PC-3 (cell line): ENCODE measurements around the gene ALPK3. TPM values are rescaled to one million over a fixed set of nuclear protein-coding genes. Genes with fewer than 3 reads are reported as not detected.

ENCODE experiments used
- ATAC-seq: fragments of 200-7000 bp; cut with Tn5 transposase; 2 replicates; pipeline ENCODE4 v1.9.1; 2020; ENCODE audit warnings: mild to moderate bottlenecking, moderate library complexity
- BruUV-seq: library from RNA; stranded (reverse); fragments of 400-500 nt; replicated peaks from 2 replicates; lab custom pipeline; 2021; lab: Mats Ljungman, UMichigan
- CTCF ChIA-PET: fragments of 300-600 bp; sonication (Branson Sonifier 250); formaldehyde crosslinking; loops from one replicate; lab custom pipeline; 2022; ENCODE audit warnings: antibody characterized with exemption; lab: Charles Lee
- POLR2A ChIA-PET: fragments of 300-600 bp; sonication (Branson Sonifier 250); formaldehyde crosslinking; loops from one replicate; lab custom pipeline; 2022; ENCODE audit warnings: antibody characterized with exemption; ENCODE audit not compliant: unreplicated experiment; lab: Charles Lee
- DNase-seq: peaks from one replicate; pipeline ENCODE4 v3.0.0-alpha.2; 2015
- H2AFZ ChIP-seq: fragments of 300-600 bp; sonication (generic); 2 replicates; pipeline ENCODE4 v1.6.0; 2016; ENCODE audit warnings: antibody characterized with exemption, low read length
- H3F3A ChIP-seq: fragments of 300-600 bp; sonication (generic); one replicate; pipeline ENCODE4 v1.6.0; 2017; ENCODE audit warnings: antibody characterized with exemption, low read length, control low read depth, mild to moderate bottlenecking; ENCODE audit not compliant: unreplicated experiment
- H3K27ac ChIP-seq: fragments of 300-600 bp; sonication (generic); 2 replicates; pipeline ENCODE4 v1.5.1; 2016; ENCODE audit warnings: mild to moderate bottlenecking, low read length
- H3K27me3 ChIP-seq: fragments of 300-600 bp; sonication (generic); 2 replicates; pipeline ENCODE4 v1.6.1; 2016; ENCODE audit warnings: low read length, mixed read lengths
- H3K36me3 ChIP-seq: fragments of 300-600 bp; sonication (generic); 2 replicates; pipeline ENCODE4 v1.6.1; 2016; ENCODE audit warnings: low read depth, mixed run types, low read length, mixed read lengths
- H3K4me1 ChIP-seq: fragments of 300-600 bp; sonication (generic); 2 replicates; pipeline ENCODE4 v1.5.1; 2016; ENCODE audit warnings: low read length; ENCODE audit not compliant: insufficient read depth
- H3K4me2 ChIP-seq: fragments of 300-600 bp; sonication (generic); 2 replicates; pipeline ENCODE4 v1.6.0; 2016; ENCODE audit warnings: low read length
- H3K4me3 ChIP-seq: fragments of 300-600 bp; sonication (generic); 2 replicates; pipeline ENCODE4 v1.5.1; 2016; ENCODE audit warnings: mild to moderate bottlenecking, low read length, mixed read lengths
- H3K79me2 ChIP-seq: fragments of 300-600 bp; sonication (generic); 2 replicates; pipeline ENCODE4 v1.6.1; 2017; ENCODE audit warnings: low read length, mixed read lengths
- H3K9ac ChIP-seq: fragments of 300-600 bp; sonication (generic); 2 replicates; pipeline ENCODE4 v1.6.0; 2016; ENCODE audit warnings: mild to moderate bottlenecking, low read length
- H3K9me2 ChIP-seq: fragments of 300-600 bp; sonication (generic); replicated peaks from 2 replicates; pipeline ENCODE4 v1.6.1; 2016; ENCODE audit warnings: mixed run types, low read length, mixed read lengths
- H3K9me3 ChIP-seq: fragments of 300-600 bp; sonication (generic); 2 replicates; pipeline ENCODE4 v1.6.1; 2016; ENCODE audit warnings: low read length, mixed read lengths
- H4K20me1 ChIP-seq: fragments of 300-600 bp; sonication (generic); 2 replicates; pipeline ENCODE4 v1.6.1; 2016; ENCODE audit warnings: low read length, mixed read lengths
- CTCF ChIP-seq: fragments of 300-600 bp; sonication (generic); conservative IDR thresholded peaks from 2 replicates; pipeline ENCODE4 v1.5.1; 2017; ENCODE audit warnings: antibody characterized with exemption, low read depth, mild to moderate bottlenecking, low read length
- EZH2 ChIP-seq: fragments of 300-600 bp; sonication (generic); IDR thresholded peaks from one replicate; pipeline ENCODE4 v1.6.1; 2017; ENCODE audit warnings: antibody characterized with exemption, mild to moderate bottlenecking, low read length; ENCODE audit not compliant: unreplicated experiment
- EZH2phosphoT487 ChIP-seq: fragments of 300-600 bp; sonication (generic); IDR thresholded peaks from 2 replicates; pipeline ENCODE4 v1.6.1; 2018; ENCODE audit warnings: mild to moderate bottlenecking, antibody characterized with exemption, low read length, borderline replicate concordance
- intact Hi-C: fragments of 100-400 bp; cut with micrococcal nuclease; formaldehyde crosslinking; loops from 2 replicates; pipeline ENCODE4 v1.9.0; 2023
- total RNA-seq: library from RNA; depleted of rRNA; stranded (reverse); fragments of >200 nt; gene quantifications from 2 replicates; pipeline ENCODE4 v1.2.3, GENCODE V29; 2014

ALPK3 gene
- total RNA-seq, 1 experiment from 2014 or later = 2.4 TPM

- BruUV-seq = no TSS peak
- Histone ChIP-seq H3K9ac (no peak overlapping the region), H3K4me3 (no peak overlapping the region), H3K9me2 (no peaks in the 10 kb centered on the region), H3K9me3 (no peaks in the 10 kb centered on the region), H4K20me1 (no peaks in the 10 kb centered on the region), H3K27me3 (no peaks in the 10 kb centered on the region), H3F3A (no peaks in the 10 kb centered on the region), H3K36me3 (no peaks in the 10 kb centered on the region), H3K79me2 (no peaks in the 10 kb centered on the region), H2AFZ (peak overlapping the region; percentile 71; the same call in 1 of the 2 replicates), H3K4me2 (no peak overlapping the region), H3K27ac (no peak overlapping the region), H3K4me1 (no peaks in the 10 kb centered on the region)
- peak; percentile 71 for ATAC-seq
- intact Hi-C loops = no loop called here
- POLR2A ChIA-PET = no interaction called here
- TF ChIP-seq CTCF (peak; percentile 77), EZH2phosphoT487 (no peak), EZH2 (no peak)
- peak; percentile 67 for DNase-seq
- CTCF ChIA-PET = no interaction called here
These were observed 9.2 kb downstream of the ALPK3 start for GRCh38 chr15:84826369-84826823.

- no peak for TF ChIP-seq CTCF
- no peak for TF ChIP-seq EZH2
- TF ChIP-seq EZH2phosphoT487 = no peak
- ChIA-PET CTCF (no interaction called here), POLR2A (no interaction called here)
- H3K4me3 ChIP-seq = no peak overlapping the region
- no peak overlapping the region for H3K9ac ChIP-seq
- H3F3A ChIP-seq = no peaks in the 10 kb centered on the region
- DNase-seq (no peak), ATAC-seq (no peak)
- H3K9me2 ChIP-seq = no peaks in the 10 kb centered on the region
- H3K27me3 ChIP-seq = no peaks in the 10 kb centered on the region
- H3K27ac ChIP-seq = no peak overlapping the region
- no TSS peak for BruUV-seq
- H4K20me1 ChIP-seq = no peaks in the 10 kb centered on the region
- intact Hi-C loops = no loop called here
- H3K36me3 ChIP-seq = no peaks in the 10 kb centered on the region
- no peaks in the 10 kb centered on the region for H3K79me2 ChIP-seq
- H2AFZ ChIP-seq = no peak overlapping the region
- H3K4me1 ChIP-seq = no peaks in the 10 kb centered on the region
- H3K9me3 ChIP-seq = no peaks in the 10 kb centered on the region
- H3K4me2 ChIP-seq = no peak overlapping the region
These were observed 10.1 kb downstream of the ALPK3 start for GRCh38 chr15:84827246-84827645.

GRCh38 chr15:84828086-84828908 is 11.1 kb downstream of the ALPK3 start:
- DNase-seq = no peak
- Histone ChIP-seq H3K4me2 (no peak overlapping the region), H3K79me2 (no peaks in the 10 kb centered on the region), H2AFZ (no peak overlapping the region), H3K9ac (no peak overlapping the region), H3K4me1 (peaks cover 4% of the 10 kb centered on the region; the same call in 1 of the 2 replicates), H3K9me3 (no peaks in the 10 kb centered on the region), H3K9me2 (no peaks in the 10 kb centered on the region), H3K36me3 (no peaks in the 10 kb centered on the region), H3F3A (no peaks in the 10 kb centered on the region), H3K27me3 (no peaks in the 10 kb centered on the region), H3K27ac (no peak overlapping the region), H3K4me3 (no peak overlapping the region), H4K20me1 (no peaks in the 10 kb centered on the region)
- no peak for ATAC-seq
- no peak for TF ChIP-seq CTCF
- TF ChIP-seq EZH2phosphoT487 = no peak
- TF ChIP-seq EZH2 = no peak
- BruUV-seq = no TSS peak
- POLR2A ChIA-PET = no interaction called here
- CTCF ChIA-PET = no interaction called here
- intact Hi-C loops = no loop called here
